ENCODE measurements around the gene FAM217B.
"Not testable (repeated sequence)": the region's sequence is repeated elsewhere in the genome, so short reads cannot be mapped to it uniquely, and the experiment has no call there.

Gene FAM217B

GRCh38 chr20:59937150-59937549, 3.0 kb upstream of the FAM217B start:
- intact Hi-C loops (cut with DNase I) = loop anchor here (10.0 kb wide), 1 partner anchor 152 kb away; no protein-coding TSS in a partner anchor
- DNase-seq = no peak

- intact Hi-C loops (cut with DNase I) = loop anchor here (10.0 kb wide), 1 partner anchor 153 kb away; no protein-coding TSS in a partner anchor
- no peak for DNase-seq
Measured at GRCh38 chr20:59938221-59938620, 2.0 kb upstream of the FAM217B start.

- peak in 1 of 10 donors; percentile 72 for DNase-seq
Measured at GRCh38 chr20:59938696-59939051, 1.5 kb upstream of the FAM217B start.

GRCh38 chr20:59939052-59939878, 924 bp upstream of the FAM217B start:
- peak in 3 of 10 donors; percentile 68 to 86 (median 76) for DNase-seq
- intact Hi-C loops (cut with DNase I) = loop anchor here (10.0 kb wide), 1 partner anchor 154 kb away; no protein-coding TSS in a partner anchor

More at GRCh38 chr20:59938696-59939051, 1.5 kb upstream of the FAM217B start:
- intact Hi-C loops (cut with DNase I) = loop anchor here (10.0 kb wide), 1 partner anchor 154 kb away; no protein-coding TSS in a partner anchor

GRCh38 chr20:59939879-59940128, 385 bp upstream of the FAM217B start:
- peak in 1 of 10 donors; percentile 76 for DNase-seq

GRCh38 chr20:59940956-59941294, 736 bp downstream of the FAM217B start:
- DNase-seq = no peak
- intact Hi-C loops (cut with DNase I) = loop anchor here (10.0 kb wide), 1 partner anchor 114 kb away; no protein-coding TSS in a partner anchor

More at GRCh38 chr20:59939879-59940128, 385 bp upstream of the FAM217B start:
- intact Hi-C loops (cut with DNase I) = loop anchor here (10.0 kb wide), 2 partner anchors 115 to 155 kb away; no protein-coding TSS in a partner anchor

GRCh38 chr20:59942245-59942644, 2.1 kb downstream of the FAM217B start:
- intact Hi-C loops (cut with DNase I) = loop anchor here (10.0 kb wide), 1 partner anchor 113 kb away; no protein-coding TSS in a partner anchor
- DNase-seq = no peak

- intact Hi-C loops (cut with DNase I) = loop anchor here (5.0 to 10.0 kb wide), 2 partner anchors 110 to 268 kb away; no protein-coding TSS in a partner anchor
- DNase-seq = no peak
Measured at GRCh38 chr20:59944726-59945125, 4.5 kb downstream of the FAM217B start.

GRCh38 chr20:59945175-59945574, 5.0 kb downstream of the FAM217B start:
- intact Hi-C loops (cut with DNase I) = loop anchor here (5.0 to 10.0 kb wide), 2 partner anchors 110 to 267 kb away; no protein-coding TSS in a partner anchor
- no peak for DNase-seq

- no peak for DNase-seq
- intact Hi-C loops (cut with DNase I) = loop anchor here (5.0 to 10.0 kb wide), 2 partner anchors 109 to 267 kb away; no protein-coding TSS in a partner anchor
Measured at GRCh38 chr20:59945731-59946130, 5.5 kb downstream of the FAM217B start.

GRCh38 chr20:59947376-59947775, 7.2 kb downstream of the FAM217B start:
- intact Hi-C loops (cut with DNase I) = loop anchor here (5.0 to 10.0 kb wide), 2 partner anchors 107 to 265 kb away; no protein-coding TSS in a partner anchor
- no peak for DNase-seq

GRCh38 chr20:59948212-59948611, 8.0 kb downstream of the FAM217B start:
- intact Hi-C loops (cut with DNase I) = loop anchor here (5.0 to 10.0 kb wide), 2 partner anchors 107 to 264 kb away; no protein-coding TSS in a partner anchor
- DNase-seq = no peak

- DNase-seq = no peak
- intact Hi-C loops (cut with DNase I) = loop anchor here (5.0 to 10.0 kb wide), 2 partner anchors 106 to 263 kb away; no protein-coding TSS in a partner anchor
Measured at GRCh38 chr20:59948828-59949720, 8.9 kb downstream of the FAM217B start.

- no peak for DNase-seq
- intact Hi-C loops (cut with DNase I) = loop anchor here (5.0 to 10.0 kb wide), 2 partner anchors 105 to 262 kb away; no protein-coding TSS in a partner anchor
Measured at GRCh38 chr20:59949911-59950310, 9.7 kb downstream of the FAM217B start.

- DNase-seq = no peak
- intact Hi-C loops (cut with DNase I) = no loop called here
Measured at GRCh38 chr20:59954718-59955117, 14.5 kb downstream of the FAM217B start.

GRCh38 chr20:59955131-59955796, 15.1 kb downstream of the FAM217B start:
- DNase-seq = no peak
- intact Hi-C loops (cut with DNase I) = no loop called here

- DNase-seq; intact Hi-C loops (cut with DNase I): not testable (repeated sequence)
Measured at GRCh38 chr20:59957568-59957967, 17.4 kb downstream of the FAM217B start.

GRCh38 chr20:59958123-59958522, 17.9 kb downstream of the FAM217B start, which contains the start of gene CDH26:
CDH26 (plus strand) TSS chr20:59958423; CDS start chr20:59958727, 304 bp downstream.
- intact Hi-C loops (cut with DNase I) = no loop called here

GRCh38 chr20:59958626-59959025, 18.4 kb downstream of the FAM217B start:
- intact Hi-C loops (cut with DNase I) = no loop called here
- DNase-seq = peak in 1 of 10 donors; percentile 54

More at GRCh38 chr20:59958123-59958522, 17.9 kb downstream of the FAM217B start, which contains the start of gene CDH26:
- no peak for DNase-seq

GRCh38 chr20:59961423-59961822, 21.2 kb downstream of the FAM217B start:
- intact Hi-C loops (cut with DNase I) = no loop called here
- no peak for DNase-seq

All from posterior cingulate gyrus (tissue), 11 donors.